ENCODE results near the gene CFAP251. TPM values are rescaled to one million over a fixed set of nuclear protein-coding genes. Genes with fewer than 3 reads are reported as not detected.
"Not testable (repeated sequence)": the region's sequence is repeated elsewhere in the genome, so short reads cannot be mapped to it uniquely, and the experiment has no call there.

CFAP251 gene
- polyA plus RNA-seq, 1 donor from 2014 or later: 4.0 TPM

DNA sequence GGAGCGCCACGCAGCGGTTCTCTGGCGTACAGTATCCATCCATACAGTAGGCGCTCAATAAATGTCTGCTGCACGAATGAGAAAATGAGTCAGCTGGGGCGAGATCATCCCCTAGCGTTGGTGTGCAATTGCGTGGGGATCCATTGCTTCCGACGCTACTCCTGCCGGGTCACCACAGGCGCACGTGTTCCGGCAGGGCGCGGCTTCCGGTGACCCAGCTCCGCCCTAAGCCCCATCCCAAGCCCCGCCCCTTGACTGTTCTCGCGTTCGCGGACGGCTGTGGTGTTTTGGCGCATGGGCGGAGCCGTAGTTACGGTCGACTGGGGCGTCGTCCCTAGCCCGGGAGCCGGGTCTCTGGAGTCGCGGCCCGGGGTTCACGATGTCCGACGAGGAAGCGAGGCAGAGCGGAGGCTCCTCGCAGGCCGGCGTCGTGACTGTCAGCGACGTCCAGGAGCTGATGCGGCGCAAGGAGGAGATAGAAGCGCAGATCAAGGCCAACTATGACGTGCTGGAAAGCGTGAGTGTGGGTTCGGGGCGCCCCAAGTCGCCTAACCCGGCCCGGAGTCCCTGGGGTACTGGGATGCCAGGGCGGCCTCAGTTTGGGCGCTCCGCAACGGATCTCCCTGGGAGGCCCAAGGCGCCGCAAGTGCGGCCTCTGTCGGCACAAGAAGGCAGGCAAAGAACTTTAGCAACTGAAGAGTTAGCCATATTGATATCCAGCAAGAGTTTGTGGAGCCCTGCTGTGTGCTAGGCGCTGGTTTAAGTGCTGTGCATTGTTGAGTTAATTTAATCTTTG lies 29.7 kb upstream of the CFAP251 start, which contains the start of gene PSMD9:
Gene PSMD9, plus strand, starts transcription at position 313 of the 796 bp plus-strand sequence. Its CDS starts 67 bp downstream, at position 380.
- H3K4me2 ChIP-seq (ENCODE audit: low read length): peak within 1 kb of the TSS; percentile 58
- H3K27ac ChIP-seq (ENCODE audit: low read length): peak within 1 kb of the TSS; percentile 81
- peak within 1 kb of the TSS; percentile 91 for H3K4me3 ChIP-seq (ENCODE audit: low read length)
- no peaks in the 10 kb centered on the region for H3K27me3 ChIP-seq (ENCODE audit: insufficient read depth, low read depth, low read length)
- no peaks in the 10 kb centered on the region for H4K20me1 ChIP-seq (ENCODE audit: insufficient read depth)
- H3K9ac ChIP-seq (ENCODE audit: low read length): peak within 1 kb of the TSS; percentile 81
- no peaks in the 10 kb centered on the region for H3K36me3 ChIP-seq (ENCODE audit: insufficient read depth, low read length)
- TF ChIP-seq RAD21 (conservative IDR thresholded peaks at IDR 0.05) (peak; percentile 68), MXI1 (conservative IDR thresholded peaks at IDR 0.05; ENCODE audit: poor library complexity, severe bottlenecking) (peak; percentile 88), EZH2 (IDR thresholded peaks at IDR 0.05; ENCODE audit: borderline replicate concordance, insufficient read depth, low read length, poor library complexity, severe bottlenecking) (no peak), SMC3 (conservative IDR thresholded peaks at IDR 0.05; ENCODE audit: poor library complexity) (peak; percentile 76), EP300 (conservative IDR thresholded peaks at IDR 0.05; ENCODE audit: poor library complexity, severe bottlenecking) (peak; percentile 45), TAF1 (IDR thresholded peaks at IDR 0.05; ENCODE audit: low read depth) (no peak), POLR2AphosphoS5 (IDR thresholded peaks at IDR 0.05) (peak; percentile 85)
- TF ChIP-seq, protein P1, sequence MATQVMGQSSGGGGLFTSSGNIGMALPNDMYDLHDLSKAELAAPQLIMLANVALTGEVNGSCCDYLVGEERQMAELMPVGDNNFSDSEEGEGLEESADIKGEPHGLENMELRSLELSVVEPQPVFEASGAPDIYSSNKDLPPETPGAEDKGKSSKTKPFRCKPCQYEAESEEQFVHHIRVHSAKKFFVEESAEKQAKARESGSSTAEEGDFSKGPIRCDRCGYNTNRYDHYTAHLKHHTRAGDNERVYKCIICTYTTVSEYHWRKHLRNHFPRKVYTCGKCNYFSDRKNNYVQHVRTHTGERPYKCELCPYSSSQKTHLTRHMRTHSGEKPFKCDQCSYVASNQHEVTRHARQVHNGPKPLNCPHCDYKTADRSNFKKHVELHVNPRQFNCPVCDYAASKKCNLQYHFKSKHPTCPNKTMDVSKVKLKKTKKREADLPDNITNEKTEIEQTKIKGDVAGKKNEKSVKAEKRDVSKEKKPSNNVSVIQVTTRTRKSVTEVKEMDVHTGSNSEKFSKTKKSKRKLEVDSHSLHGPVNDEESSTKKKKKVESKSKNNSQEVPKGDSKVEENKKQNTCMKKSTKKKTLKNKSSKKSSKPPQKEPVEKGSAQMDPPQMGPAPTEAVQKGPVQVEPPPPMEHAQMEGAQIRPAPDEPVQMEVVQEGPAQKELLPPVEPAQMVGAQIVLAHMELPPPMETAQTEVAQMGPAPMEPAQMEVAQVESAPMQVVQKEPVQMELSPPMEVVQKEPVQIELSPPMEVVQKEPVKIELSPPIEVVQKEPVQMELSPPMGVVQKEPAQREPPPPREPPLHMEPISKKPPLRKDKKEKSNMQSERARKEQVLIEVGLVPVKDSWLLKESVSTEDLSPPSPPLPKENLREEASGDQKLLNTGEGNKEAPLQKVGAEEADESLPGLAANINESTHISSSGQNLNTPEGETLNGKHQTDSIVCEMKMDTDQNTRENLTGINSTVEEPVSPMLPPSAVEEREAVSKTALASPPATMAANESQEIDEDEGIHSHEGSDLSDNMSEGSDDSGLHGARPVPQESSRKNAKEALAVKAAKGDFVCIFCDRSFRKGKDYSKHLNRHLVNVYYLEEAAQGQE (IDR thresholded peaks at IDR 0.05; ENCODE audit: borderline replicate concordance): peak; percentile 54
- TF ChIP-seq, protein P2, sequence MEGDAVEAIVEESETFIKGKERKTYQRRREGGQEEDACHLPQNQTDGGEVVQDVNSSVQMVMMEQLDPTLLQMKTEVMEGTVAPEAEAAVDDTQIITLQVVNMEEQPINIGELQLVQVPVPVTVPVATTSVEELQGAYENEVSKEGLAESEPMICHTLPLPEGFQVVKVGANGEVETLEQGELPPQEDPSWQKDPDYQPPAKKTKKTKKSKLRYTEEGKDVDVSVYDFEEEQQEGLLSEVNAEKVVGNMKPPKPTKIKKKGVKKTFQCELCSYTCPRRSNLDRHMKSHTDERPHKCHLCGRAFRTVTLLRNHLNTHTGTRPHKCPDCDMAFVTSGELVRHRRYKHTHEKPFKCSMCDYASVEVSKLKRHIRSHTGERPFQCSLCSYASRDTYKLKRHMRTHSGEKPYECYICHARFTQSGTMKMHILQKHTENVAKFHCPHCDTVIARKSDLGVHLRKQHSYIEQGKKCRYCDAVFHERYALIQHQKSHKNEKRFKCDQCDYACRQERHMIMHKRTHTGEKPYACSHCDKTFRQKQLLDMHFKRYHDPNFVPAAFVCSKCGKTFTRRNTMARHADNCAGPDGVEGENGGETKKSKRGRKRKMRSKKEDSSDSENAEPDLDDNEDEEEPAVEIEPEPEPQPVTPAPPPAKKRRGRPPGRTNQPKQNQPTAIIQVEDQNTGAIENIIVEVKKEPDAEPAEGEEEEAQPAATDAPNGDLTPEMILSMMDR (IDR thresholded peaks at IDR 0.05; ENCODE audit: poor library complexity, severe bottlenecking): peak; percentile 76
- H3K9me2 ChIP-seq (ENCODE audit: insufficient read depth, low read length): no peaks in the 10 kb centered on the region
- no peaks in the 10 kb centered on the region for H3F3A ChIP-seq (ENCODE audit: insufficient read depth, low read length, poor library complexity, severe bottlenecking)
- H3K9me3 ChIP-seq (ENCODE audit: low read length): no peaks in the 10 kb centered on the region
- H3K79me2 ChIP-seq (replicated peaks; ENCODE audit: insufficient read depth, low read length): peaks cover 10% of the 10 kb centered on the region
- peak within 1 kb of the TSS; percentile 92 for H2AFZ ChIP-seq (ENCODE audit: low read depth, low read length)

DNA sequence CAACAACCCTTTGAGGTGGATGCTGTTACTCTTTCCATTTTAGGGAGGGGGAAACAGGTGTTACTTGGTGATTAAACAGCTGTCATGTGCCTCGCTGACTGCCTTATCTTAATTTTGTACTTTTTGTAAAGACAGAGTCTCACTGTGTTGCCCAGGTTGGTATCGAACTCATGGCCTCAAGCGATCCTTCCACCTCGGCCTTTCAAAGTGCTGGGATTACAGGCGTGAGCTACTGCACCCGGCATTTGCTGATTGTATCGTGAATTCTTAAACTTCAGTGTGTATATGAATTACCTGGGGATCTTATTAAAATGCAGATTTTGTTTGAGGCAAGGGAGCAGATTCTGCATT lies 29.1 kb upstream of the CFAP251 start:
- Histone ChIP-seq H3K4me2 (ENCODE audit: low read length) (peak overlapping the region; percentile 58), H3K9ac (ENCODE audit: low read length) (peak overlapping the region; percentile 81), H2AFZ (ENCODE audit: low read depth, low read length) (no peak overlapping the region), H3K9me2 (ENCODE audit: insufficient read depth, low read length) (no peaks in the 10 kb centered on the region), H3K27ac (ENCODE audit: low read length) (peak overlapping the region; percentile 81), H3K4me3 (ENCODE audit: low read length) (peak overlapping the region; percentile 91), H3F3A (ENCODE audit: insufficient read depth, low read length, poor library complexity, severe bottlenecking) (no peaks in the 10 kb centered on the region), H3K79me2 (replicated peaks; ENCODE audit: insufficient read depth, low read length) (peaks cover 10% of the 10 kb centered on the region), H4K20me1 (ENCODE audit: insufficient read depth) (no peaks in the 10 kb centered on the region), H3K36me3 (ENCODE audit: insufficient read depth, low read length) (no peaks in the 10 kb centered on the region), H3K9me3 (ENCODE audit: low read length) (no peaks in the 10 kb centered on the region), H3K27me3 (ENCODE audit: insufficient read depth, low read depth, low read length) (no peaks in the 10 kb centered on the region)
- TF ChIP-seq EZH2 (IDR thresholded peaks at IDR 0.05; ENCODE audit: borderline replicate concordance, insufficient read depth, low read length, poor library complexity, severe bottlenecking) (no peak), TAF1 (IDR thresholded peaks at IDR 0.05; ENCODE audit: low read depth) (no peak)
- TF ChIP-seq, protein P1 (IDR thresholded peaks at IDR 0.05; ENCODE audit: borderline replicate concordance): no peak

DNA sequence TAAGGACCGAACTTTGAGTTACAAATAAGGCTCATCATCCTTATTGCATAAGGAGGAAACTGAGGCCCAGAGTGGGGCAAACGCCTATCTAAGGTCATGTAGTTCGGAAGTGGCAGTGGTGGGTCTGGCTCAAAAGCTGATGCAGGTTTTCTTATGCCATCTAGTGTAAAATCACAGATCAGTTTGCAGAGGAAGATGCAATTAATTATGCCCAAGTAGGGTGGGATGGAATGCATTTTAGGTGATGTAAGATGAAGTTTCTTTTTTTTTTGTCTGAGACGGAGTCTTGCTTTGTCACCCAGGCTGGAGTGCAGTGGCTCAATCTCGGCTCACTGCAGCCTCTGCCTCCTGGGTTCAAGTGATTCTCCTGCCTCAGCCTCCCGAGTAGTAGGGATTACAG lies 28.7 kb upstream of the CFAP251 start:
- H3K27me3 ChIP-seq (ENCODE audit: insufficient read depth, low read depth, low read length); H4K20me1 ChIP-seq (ENCODE audit: insufficient read depth); H3K79me2 ChIP-seq (replicated peaks; ENCODE audit: insufficient read depth, low read length); H3K9me3 ChIP-seq (ENCODE audit: low read length); H3K27ac ChIP-seq (ENCODE audit: low read length); H3F3A ChIP-seq (ENCODE audit: insufficient read depth, low read length, poor library complexity, severe bottlenecking); H3K36me3 ChIP-seq (ENCODE audit: insufficient read depth, low read length); H3K9me2 ChIP-seq (ENCODE audit: insufficient read depth, low read length); H2AFZ ChIP-seq (ENCODE audit: low read depth, low read length): not testable (repeated sequence)
- Histone ChIP-seq H3K9ac (ENCODE audit: low read length) (peak overlapping the region; percentile 81), H3K4me2 (ENCODE audit: low read length) (peak overlapping the region; percentile 58), H3K4me3 (ENCODE audit: low read length) (peak overlapping the region; percentile 91)
